HepG2 (cell line): ENCODE measurements around the gene HABP2. TPM values are rescaled to one million over a fixed set of nuclear protein-coding genes. Genes with fewer than 3 reads are reported as not detected.
A peak's percentile ranks its signal among the peaks of the same experiment; 100 is the strongest.

Experiments used
- CEBPG ChIP-seq: IDR thresholded peaks from 2 replicates; pipeline ENCODE4 v1.6.1; 2016
- CENPT ChIP-seq: sonication (generic); formaldehyde crosslinking; IDR thresholded peaks from 2 replicates; pipeline ENCODE4 v1.8.0; 2022; ENCODE audit warnings: low read depth, mild to moderate bottlenecking, moderate library complexity, missing genetic modification reagents
- FOSL1 ChIP-seq: sonication (generic); formaldehyde crosslinking; IDR thresholded peaks from 2 replicates; pipeline ENCODE4 v1.9.0; 2021; ENCODE audit warnings: missing genetic modification reagents, borderline replicate concordance
- FOXA3 ChIP-seq: IDR thresholded peaks from 2 replicates; pipeline ENCODE4 v1.6.1; 2016; ENCODE audit warnings: missing genetic modification reagents, missing compliant biosample characterization
- GLI4 ChIP-seq: sonication (generic); formaldehyde crosslinking; IDR thresholded peaks from 2 replicates; pipeline ENCODE4 v1.5.1; 2020; ENCODE audit warnings: missing genetic modification reagents, mild to moderate bottlenecking, moderate library complexity, borderline replicate concordance
- HMGA1 ChIP-seq: sonication (generic); formaldehyde crosslinking; conservative IDR thresholded peaks from 2 replicates; pipeline ENCODE4 v1.4.0; 2020; ENCODE audit warnings: missing genetic modification reagents
- HOXA3 ChIP-seq: sonication (generic); formaldehyde crosslinking; IDR thresholded peaks from 2 replicates; pipeline ENCODE4 v1.5.0; 2020; ENCODE audit warnings: missing genetic modification reagents
- IKZF1 ChIP-seq: fragments of 450-650 bp; IDR thresholded peaks from 2 replicates; pipeline ENCODE4 v1.7.1; 2016
- KDM5A ChIP-seq: fragments of 200-600 bp; sonication (generic); IDR thresholded peaks from 2 replicates; pipeline ENCODE4 v1.7.0; 2018; ENCODE audit warnings: antibody characterized with exemption, mild to moderate bottlenecking, low read length, borderline replicate concordance
- NR2F6 ChIP-seq, 2 experiments: IDR thresholded peaks; 2 replicates each; pipeline ENCODE4 v1.6.1; 2016; ENCODE audit warnings: antibody characterized with exemption in 1 of 2, mild to moderate bottlenecking in 1 of 2
- POGZ ChIP-seq: sonication (generic); formaldehyde crosslinking; IDR thresholded peaks from 2 replicates; pipeline ENCODE4 v1.4.0; 2020; ENCODE audit warnings: mild to moderate bottlenecking, missing genetic modification reagents
- SMAD9 ChIP-seq: sonication (generic); formaldehyde crosslinking; IDR thresholded peaks from 2 replicates; pipeline ENCODE4 v1.5.1; 2020; ENCODE audit warnings: mild to moderate bottlenecking, missing genetic modification reagents
- SOX6 ChIP-seq, 2 experiments: fragments of 450-650 bp in 1 of 2; sonication (generic) in 1 of 2; formaldehyde crosslinking in 1 of 2; IDR thresholded peaks; 2 replicates each; pipeline versions ENCODE4 v1.4.0 to v1.6.1; 2017 to 2020; ENCODE audit warnings: antibody characterized with exemption in 1 of 2, mild to moderate bottlenecking in 1 of 2, missing genetic modification reagents in 1 of 2
- THYN1 ChIP-seq: sonication (generic); formaldehyde crosslinking; IDR thresholded peaks from 2 replicates; pipeline ENCODE4 v1.8.1; 2023; ENCODE audit warnings: low read depth, mild to moderate bottlenecking, moderate library complexity, missing genetic modification reagents, borderline replicate concordance
- YY1 ChIP-seq: IDR thresholded peaks from 2 replicates; pipeline ENCODE4 v1.6.1; 2011; ENCODE audit warnings: low read length, low read depth, moderate library complexity, mild to moderate bottlenecking; ENCODE audit not compliant: insufficient read depth, insufficient replicate concordance
- ZBTB21 ChIP-seq: sonication (generic); formaldehyde crosslinking; IDR thresholded peaks from 2 replicates; pipeline ENCODE4 v1.4.0; 2020; ENCODE audit warnings: missing genetic modification reagents
- ZNF3 ChIP-seq: IDR thresholded peaks from 2 replicates; pipeline ENCODE4 v1.7.0; 2017; ENCODE audit warnings: inconsistent platforms
- ZNF484 ChIP-seq: sonication (generic); formaldehyde crosslinking; IDR thresholded peaks from 2 replicates; pipeline ENCODE4 v1.5.1; 2020; ENCODE audit warnings: mild to moderate bottlenecking, low read depth, missing genetic modification reagents, borderline replicate concordance
- ZNF615 ChIP-seq: sonication (generic); formaldehyde crosslinking; IDR thresholded peaks from 2 replicates; pipeline ENCODE4 v1.5.0; 2020; ENCODE audit warnings: mild to moderate bottlenecking, missing genetic modification reagents, borderline replicate concordance
- ZNF883 ChIP-seq: sonication (generic); formaldehyde crosslinking; IDR thresholded peaks from 2 replicates; pipeline ENCODE4 v1.5.1; 2020; ENCODE audit warnings: mild to moderate bottlenecking, missing genetic modification reagents; ENCODE audit errors: not compliant biosample characterization
- polyA plus RNA-seq, 8 experiments: library from polyadenylated mRNA; depleted of rRNA in 3 of 8; stranded (reverse) in 7 of 8; unstranded in 1 of 8; fragments of >200 nt; fragmentation: Illumina TruSeq in 4 of 8; extraction: Trizol in 4 of 8; gene quantifications; 2 replicates each; pipeline versions ENCODE4 v1.2.1 to v1.2.3, GENCODE V29; 2011 to 2016; ENCODE audit warnings: low read depth in 4 of 8, missing spikeins in 1 of 8, mixed read lengths in 1 of 8; ENCODE audit not compliant: insufficient read depth in 1 of 8
- total RNA-seq, 5 experiments: library from RNA; depleted of rRNA; stranded (reverse); fragments of >200 nt; fragmentation: Illumina TruSeq; extraction: Trizol; gene quantifications; 2 replicates each; pipeline ENCODE4 v1.2.3, GENCODE V29; 2016; ENCODE audit warnings: low read depth in 1 of 5
- TF ChIP-seq, protein P1 (sequence below): IDR thresholded peaks from 2 replicates; pipeline ENCODE4 v1.6.1; 2016; ENCODE audit warnings: low read depth, borderline replicate concordance
- TF ChIP-seq, protein P2 (sequence below): sonication (generic); formaldehyde crosslinking; IDR thresholded peaks from 2 replicates; pipeline ENCODE4 v1.5.1; 2020; ENCODE audit warnings: mild to moderate bottlenecking, moderate library complexity, missing genetic modification reagents
- TF ChIP-seq, protein P3 (sequence below): sonication (generic); formaldehyde crosslinking; IDR thresholded peaks from 2 replicates; pipeline ENCODE4 v1.4.0; 2020; ENCODE audit warnings: missing genetic modification reagents
- TF ChIP-seq, protein P4 (sequence below): sonication (generic); formaldehyde crosslinking; IDR thresholded peaks from 2 replicates; pipeline ENCODE4 v1.5.0; 2020; ENCODE audit warnings: mild to moderate bottlenecking, missing genetic modification reagents

Gene HABP2
- total and polyA plus RNA-seq, 2 of the 13 experiments (the other 11 are each of a cell fraction or from before 2014, with no cell fraction given) = 0.12 to 0.13 TPM

DNA sequence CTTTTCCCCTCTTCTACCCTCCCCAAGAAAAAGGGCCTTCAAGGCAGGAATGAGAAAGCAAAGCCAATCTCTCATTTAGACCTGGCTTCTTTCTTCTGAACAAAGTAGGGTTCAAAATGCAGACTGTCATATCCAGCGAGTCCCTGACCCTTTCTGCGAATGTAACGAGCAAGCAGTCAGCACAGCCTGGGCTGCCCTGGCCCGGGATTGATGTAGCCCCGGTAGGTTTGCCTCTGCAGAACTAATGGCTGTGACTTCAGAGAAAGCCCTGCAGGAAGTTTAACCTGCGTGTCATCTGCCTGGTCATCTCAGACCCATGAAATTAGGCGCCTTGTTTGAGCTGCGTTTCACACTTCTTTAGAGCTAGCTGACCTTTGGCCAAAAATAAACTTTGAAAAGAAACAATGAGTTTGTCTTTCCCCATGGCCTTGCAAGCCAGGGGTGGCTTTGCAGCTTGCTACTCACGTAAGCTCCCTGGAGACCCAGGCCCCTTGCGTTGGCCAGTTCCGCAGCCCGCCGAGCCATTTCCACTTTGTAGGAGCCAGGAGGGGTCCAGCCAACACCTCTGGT, 36.4 kb downstream of the HABP2 start (continued):
- no peak for TF ChIP-seq GLI4 (CRISPR knock-in tag)
- no peak for TF ChIP-seq ZNF484
- TF ChIP-seq ZBTB21 (CRISPR knock-in tag) = 0 out of 2 replicates have a peak, but pooled peaks have one; percentile 41
- TF ChIP-seq HMGA1 (CRISPR knock-in tag) = no peak
- TF ChIP-seq IKZF1 = no peak
- TF ChIP-seq CEBPG (CRISPR knock-in tag) = no peak
- TF ChIP-seq, protein P1, sequence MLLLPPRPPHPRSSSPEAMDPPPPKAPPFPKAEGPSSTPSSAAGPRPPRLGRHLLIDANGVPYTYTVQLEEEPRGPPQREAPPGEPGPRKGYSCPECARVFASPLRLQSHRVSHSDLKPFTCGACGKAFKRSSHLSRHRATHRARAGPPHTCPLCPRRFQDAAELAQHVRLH (CRISPR knock-in tag) = no peak
- 0 out of 2 replicates have a peak, but pooled peaks have one; percentile 34 for TF ChIP-seq HOXA3 (CRISPR knock-in tag)
- no peak for TF ChIP-seq ZNF3
- TF ChIP-seq THYN1 (CRISPR knock-in tag) = no peak
- TF ChIP-seq, protein P2, sequence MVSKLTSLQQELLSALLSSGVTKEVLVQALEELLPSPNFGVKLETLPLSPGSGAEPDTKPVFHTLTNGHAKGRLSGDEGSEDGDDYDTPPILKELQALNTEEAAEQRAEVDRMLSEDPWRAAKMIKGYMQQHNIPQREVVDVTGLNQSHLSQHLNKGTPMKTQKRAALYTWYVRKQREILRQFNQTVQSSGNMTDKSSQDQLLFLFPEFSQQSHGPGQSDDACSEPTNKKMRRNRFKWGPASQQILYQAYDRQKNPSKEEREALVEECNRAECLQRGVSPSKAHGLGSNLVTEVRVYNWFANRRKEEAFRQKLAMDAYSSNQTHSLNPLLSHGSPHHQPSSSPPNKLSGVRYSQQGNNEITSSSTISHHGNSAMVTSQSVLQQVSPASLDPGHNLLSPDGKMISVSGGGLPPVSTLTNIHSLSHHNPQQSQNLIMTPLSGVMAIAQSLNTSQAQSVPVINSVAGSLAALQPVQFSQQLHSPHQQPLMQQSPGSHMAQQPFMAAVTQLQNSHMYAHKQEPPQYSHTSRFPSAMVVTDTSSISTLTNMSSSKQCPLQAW (CRISPR knock-in tag) = no peak
- TF ChIP-seq, protein P3, sequence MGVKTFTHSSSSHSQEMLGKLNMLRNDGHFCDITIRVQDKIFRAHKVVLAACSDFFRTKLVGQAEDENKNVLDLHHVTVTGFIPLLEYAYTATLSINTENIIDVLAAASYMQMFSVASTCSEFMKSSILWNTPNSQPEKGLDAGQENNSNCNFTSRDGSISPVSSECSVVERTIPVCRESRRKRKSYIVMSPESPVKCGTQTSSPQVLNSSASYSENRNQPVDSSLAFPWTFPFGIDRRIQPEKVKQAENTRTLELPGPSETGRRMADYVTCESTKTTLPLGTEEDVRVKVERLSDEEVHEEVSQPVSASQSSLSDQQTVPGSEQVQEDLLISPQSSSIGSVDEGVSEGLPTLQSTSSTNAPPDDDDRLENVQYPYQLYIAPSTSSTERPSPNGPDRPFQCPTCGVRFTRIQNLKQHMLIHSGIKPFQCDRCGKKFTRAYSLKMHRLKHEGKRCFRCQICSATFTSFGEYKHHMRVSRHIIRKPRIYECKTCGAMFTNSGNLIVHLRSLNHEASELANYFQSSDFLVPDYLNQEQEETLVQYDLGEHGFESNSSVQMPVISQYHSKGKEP = no peak
- no peak for TF ChIP-seq KDM5A
- TF ChIP-seq, protein P4, sequence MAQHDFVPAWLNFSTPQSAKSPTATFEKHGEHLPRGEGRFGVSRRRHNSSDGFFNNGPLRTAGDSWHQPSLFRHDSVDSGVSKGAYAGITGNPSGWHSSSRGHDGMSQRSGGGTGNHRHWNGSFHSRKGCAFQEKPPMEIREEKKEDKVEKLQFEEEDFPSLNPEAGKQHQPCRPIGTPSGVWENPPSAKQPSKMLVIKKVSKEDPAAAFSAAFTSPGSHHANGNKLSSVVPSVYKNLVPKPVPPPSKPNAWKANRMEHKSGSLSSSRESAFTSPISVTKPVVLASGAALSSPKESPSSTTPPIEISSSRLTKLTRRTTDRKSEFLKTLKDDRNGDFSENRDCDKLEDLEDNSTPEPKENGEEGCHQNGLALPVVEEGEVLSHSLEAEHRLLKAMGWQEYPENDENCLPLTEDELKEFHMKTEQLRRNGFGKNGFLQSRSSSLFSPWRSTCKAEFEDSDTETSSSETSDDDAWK (CRISPR knock-in tag) = no peak
- peak; percentile 17 for TF ChIP-seq YY1
- TF ChIP-seq POGZ = no peak
- TF ChIP-seq FOSL1 (CRISPR knock-in tag) = no peak
- TF ChIP-seq ZNF883 (CRISPR knock-in tag) = no peak
- TF ChIP-seq ZNF615 = no peak
- TF ChIP-seq SOX6 (IDR thresholded peaks at IDR 0.05) = no peak
- TF ChIP-seq SOX6 (CRISPR knock-in tag; IDR thresholded peaks at IDR 0.05) = peak; percentile 82
- TF ChIP-seq CENPT (CRISPR knock-in tag) = no peak
- no peak for TF ChIP-seq SMAD9
- 0 out of 2 replicates have a peak, but pooled peaks have one; percentile 34 for TF ChIP-seq FOXA3
- peak; percentile 53; the same call in 1 of the 2 replicates for TF ChIP-seq NR2F6 (IDR thresholded peaks at IDR 0.05)
- TF ChIP-seq NR2F6 (CRISPR knock-in tag; IDR thresholded peaks at IDR 0.05) = peak; percentile 59; the same call in 1 of the 2 replicates
